Uterus (tissue), 2 donors: Measurements from ENCODE around the gene CSF3R.

Source experiments
- POLR2A ChIP-seq, 2 donors: fragments of 450-650 bp; IDR thresholded peaks; one replicate each; pipeline ENCODE4 v1.6.1; 2016; ENCODE audit warnings: antibody characterized with exemption in 2 of 2, mild to moderate bottlenecking in 1 of 2, moderate library complexity in 1 of 2
- TF ChIP-seq, protein P1 (sequence below), 4 experiments: fragments of 200-600 bp in 2 of 4; fragments of 450-650 bp in 2 of 4; sonication (generic) in 2 of 4; IDR thresholded peaks; one replicate each; pipeline ENCODE4 v1.5.1; 2016 to 2019; ENCODE audit warnings: antibody characterized with exemption in 4 of 4, mild to moderate bottlenecking in 2 of 4, moderate library complexity in 1 of 4

DNA sequence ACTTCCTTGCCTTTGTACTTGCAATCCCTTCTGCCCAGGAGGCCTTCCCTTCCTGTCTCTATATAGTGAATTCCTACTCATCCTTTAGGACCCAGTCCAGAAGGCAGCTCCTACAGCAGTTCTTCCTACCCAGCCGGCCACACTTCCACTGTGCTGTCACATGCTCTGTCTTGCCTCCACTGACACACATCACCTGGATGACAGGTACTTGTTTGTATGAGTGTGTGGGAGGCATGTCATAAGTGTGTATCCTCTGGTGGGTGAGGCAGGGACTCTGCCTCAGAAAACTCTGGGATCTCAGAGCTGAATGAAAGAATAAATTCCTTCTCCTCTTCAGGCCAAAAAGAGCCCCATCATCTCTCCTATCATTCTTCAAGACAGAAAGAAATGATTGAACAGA is 27.3 kb downstream of the CSF3R start:
- TF ChIP-seq, protein P1, sequence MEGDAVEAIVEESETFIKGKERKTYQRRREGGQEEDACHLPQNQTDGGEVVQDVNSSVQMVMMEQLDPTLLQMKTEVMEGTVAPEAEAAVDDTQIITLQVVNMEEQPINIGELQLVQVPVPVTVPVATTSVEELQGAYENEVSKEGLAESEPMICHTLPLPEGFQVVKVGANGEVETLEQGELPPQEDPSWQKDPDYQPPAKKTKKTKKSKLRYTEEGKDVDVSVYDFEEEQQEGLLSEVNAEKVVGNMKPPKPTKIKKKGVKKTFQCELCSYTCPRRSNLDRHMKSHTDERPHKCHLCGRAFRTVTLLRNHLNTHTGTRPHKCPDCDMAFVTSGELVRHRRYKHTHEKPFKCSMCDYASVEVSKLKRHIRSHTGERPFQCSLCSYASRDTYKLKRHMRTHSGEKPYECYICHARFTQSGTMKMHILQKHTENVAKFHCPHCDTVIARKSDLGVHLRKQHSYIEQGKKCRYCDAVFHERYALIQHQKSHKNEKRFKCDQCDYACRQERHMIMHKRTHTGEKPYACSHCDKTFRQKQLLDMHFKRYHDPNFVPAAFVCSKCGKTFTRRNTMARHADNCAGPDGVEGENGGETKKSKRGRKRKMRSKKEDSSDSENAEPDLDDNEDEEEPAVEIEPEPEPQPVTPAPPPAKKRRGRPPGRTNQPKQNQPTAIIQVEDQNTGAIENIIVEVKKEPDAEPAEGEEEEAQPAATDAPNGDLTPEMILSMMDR (IDR thresholded peaks at IDR 0.05), result no peak
- no peak for TF ChIP-seq POLR2A (IDR thresholded peaks at IDR 0.05)
